Stomach (tissue), 4 donors: ENCODE data around the gene IPO5.

ENCODE experiments used
- CTCF ChIP-seq, 7 experiments: fragments of 450-650 bp in 4 of 7; fragments of 200-600 bp in 3 of 7; sonication (generic) in 3 of 7; IDR thresholded peaks; one replicate each; pipeline ENCODE4 v1.5.1; 2016 to 2019; ENCODE audit warnings: antibody characterized with exemption in 7 of 7, control low read depth in 2 of 7, mild to moderate bottlenecking in 1 of 7
- EP300 ChIP-seq: sonication (generic); formaldehyde crosslinking; IDR thresholded peaks from one replicate; pipeline ENCODE4 v1.6.1; 2017; ENCODE audit warnings: antibody characterized with exemption
- POLR2A ChIP-seq, 4 donors: fragments of 450-650 bp; IDR thresholded peaks; one replicate each; pipeline ENCODE4 v1.6.1; 2016; ENCODE audit warnings: antibody characterized with exemption in 4 of 4, control low read depth in 2 of 4, mild to moderate bottlenecking in 1 of 4, moderate library complexity in 1 of 4
- POLR2AphosphoS5 ChIP-seq, 3 donors: sonication (generic); formaldehyde crosslinking; IDR thresholded peaks; one replicate each; pipeline ENCODE4 v1.6.1; 2016; ENCODE audit warnings: antibody characterized with exemption in 3 of 3

- TF ChIP-seq CTCF (IDR thresholded peaks at IDR 0.05): no peak
- no peak for TF ChIP-seq POLR2AphosphoS5 (IDR thresholded peaks at IDR 0.05)
- no peak for TF ChIP-seq POLR2A (IDR thresholded peaks at IDR 0.05)
- no peak for TF ChIP-seq EP300
Observed at GRCh38 chr13:98026457-98026857, 73.0 kb downstream of the IPO5 start.
